Measurements from ENCODE around the gene OR1L6.

Gene OR1L6

GRCh38 chr9:122767817-122768216, 25.7 kb downstream of the OR1L6 start:
- Mint-ChIP-seq H3K4me3 (no peak overlapping the region), H3K4me1 (no peaks in the 10 kb centered on the region), H3K36me3 (ENCODE audit: low read depth) (no peaks in the 10 kb centered on the region), H3K27ac (no peak overlapping the region), H3K9me3 (peaks cover 56% of the 10 kb centered on the region), H3K27me3 (ENCODE audit: low read depth, poor library complexity) (peaks cover 4% of the 10 kb centered on the region)
- TF ChIP-seq CTCF (IDR thresholded peaks at IDR 0.05), result no peak
- DNase-seq, result no peak

- Mint-ChIP-seq H3K36me3 (ENCODE audit: low read depth) (no peaks in the 10 kb centered on the region), H3K4me1 (no peaks in the 10 kb centered on the region), H3K27me3 (ENCODE audit: low read depth, poor library complexity) (peaks cover 18% of the 10 kb centered on the region), H3K27ac (no peak overlapping the region), H3K4me3 (no peak overlapping the region), H3K9me3 (peaks cover 24% of the 10 kb centered on the region)
- DNase-seq, result no peak
- TF ChIP-seq CTCF (IDR thresholded peaks at IDR 0.05), result no peak
Measured at GRCh38 chr9:122777052-122777451, 34.9 kb downstream of the OR1L6 start.

GRCh38 chr9:122777935-122778627, 36.0 kb downstream of the OR1L6 start:
- Mint-ChIP-seq H3K4me3 (no peak overlapping the region), H3K4me1 (no peaks in the 10 kb centered on the region), H3K27me3 (ENCODE audit: low read depth, poor library complexity) (peaks cover 15% of the 10 kb centered on the region), H3K27ac (no peak overlapping the region), H3K36me3 (ENCODE audit: low read depth) (no peaks in the 10 kb centered on the region), H3K9me3 (peaks cover 15% of the 10 kb centered on the region)
- TF ChIP-seq CTCF (IDR thresholded peaks at IDR 0.05), result no peak
- DNase-seq, result no peak

GRCh38 chr9:122779181-122779580, 37.1 kb downstream of the OR1L6 start:
- Mint-ChIP-seq H3K4me1 (no peaks in the 10 kb centered on the region), H3K27me3 (ENCODE audit: low read depth, poor library complexity) (peaks cover 15% of the 10 kb centered on the region), H3K9me3 (peaks cover 5% of the 10 kb centered on the region), H3K4me3 (no peak overlapping the region), H3K36me3 (ENCODE audit: low read depth) (no peaks in the 10 kb centered on the region), H3K27ac (no peak overlapping the region)
- DNase-seq, result no peak
- no peak for TF ChIP-seq CTCF (IDR thresholded peaks at IDR 0.05)

- no peak for TF ChIP-seq CTCF (IDR thresholded peaks at IDR 0.05)
- peaks cover 19% of the 10 kb centered on the region for H3K27me3 Mint-ChIP-seq (ENCODE audit: low read depth, poor library complexity)
Measured at GRCh38 chr9:122780026-122780425, 37.9 kb downstream of the OR1L6 start.

GRCh38 chr9:122781671-122782070, 39.6 kb downstream of the OR1L6 start:
- DNase-seq, result no peak
- Mint-ChIP-seq H3K4me1 (no peaks in the 10 kb centered on the region), H3K27ac (no peak overlapping the region), H3K27me3 (ENCODE audit: low read depth, poor library complexity) (peaks cover 12% of the 10 kb centered on the region), H3K4me3 (no peak overlapping the region), H3K36me3 (ENCODE audit: low read depth) (no peaks in the 10 kb centered on the region), H3K9me3 (peaks cover 5% of the 10 kb centered on the region)
- no peak for TF ChIP-seq CTCF (IDR thresholded peaks at IDR 0.05)

More at GRCh38 chr9:122780026-122780425, 37.9 kb downstream of the OR1L6 start:
- Mint-ChIP-seq H3K27ac (no peak overlapping the region), H3K9me3 (peaks cover 5% of the 10 kb centered on the region), H3K4me3 (no peak overlapping the region), H3K4me1 (no peaks in the 10 kb centered on the region), H3K36me3 (ENCODE audit: low read depth) (no peaks in the 10 kb centered on the region)
- DNase-seq, result no peak
